Measurements from ENCODE around the gene PDLIM5.

The PDLIM5 gene

DNA sequence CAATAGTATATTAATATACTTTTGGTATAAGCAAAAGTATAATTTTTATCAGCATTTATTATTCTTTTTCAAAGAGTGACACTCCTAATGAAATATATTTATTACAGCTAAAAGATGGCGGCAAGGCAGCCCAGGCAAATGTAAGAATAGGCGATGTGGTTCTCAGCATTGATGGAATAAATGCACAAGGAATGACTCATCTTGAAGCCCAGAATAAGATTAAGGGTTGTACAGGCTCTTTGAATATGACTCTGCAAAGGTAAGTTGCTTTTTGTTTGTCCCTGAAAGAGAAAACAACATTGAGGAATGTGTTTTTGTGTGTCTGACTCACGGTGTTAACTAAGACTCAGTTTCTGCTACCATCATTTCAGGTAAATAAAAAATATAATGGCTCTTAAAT, 71.9 kb downstream of the PDLIM5 start:
- TF ChIP-seq RARB (CRISPR knock-in tag; IDR thresholded peaks at IDR 0.05) (no peak), SNAI2 (CRISPR knock-in tag; IDR thresholded peaks at IDR 0.05) (no peak), ZNF565 (CRISPR knock-in tag; conservative IDR thresholded peaks at IDR 0.05; ENCODE audit: low read depth) (no peak), ZFP3 (CRISPR knock-in tag; IDR thresholded peaks at IDR 0.05) (no peak), CREB5 (CRISPR knock-in tag; IDR thresholded peaks at IDR 0.05; ENCODE audit: low read depth) (no peak), GLIS3 (CRISPR knock-in tag; IDR thresholded peaks at IDR 0.05) (no peak), OSR1 (CRISPR knock-in tag; IDR thresholded peaks at IDR 0.05) (no peak), POU6F1 (CRISPR knock-in tag; IDR thresholded peaks at IDR 0.05; ENCODE audit: borderline replicate concordance, low read depth) (no peak)
- TF ChIP-seq, protein P1, sequence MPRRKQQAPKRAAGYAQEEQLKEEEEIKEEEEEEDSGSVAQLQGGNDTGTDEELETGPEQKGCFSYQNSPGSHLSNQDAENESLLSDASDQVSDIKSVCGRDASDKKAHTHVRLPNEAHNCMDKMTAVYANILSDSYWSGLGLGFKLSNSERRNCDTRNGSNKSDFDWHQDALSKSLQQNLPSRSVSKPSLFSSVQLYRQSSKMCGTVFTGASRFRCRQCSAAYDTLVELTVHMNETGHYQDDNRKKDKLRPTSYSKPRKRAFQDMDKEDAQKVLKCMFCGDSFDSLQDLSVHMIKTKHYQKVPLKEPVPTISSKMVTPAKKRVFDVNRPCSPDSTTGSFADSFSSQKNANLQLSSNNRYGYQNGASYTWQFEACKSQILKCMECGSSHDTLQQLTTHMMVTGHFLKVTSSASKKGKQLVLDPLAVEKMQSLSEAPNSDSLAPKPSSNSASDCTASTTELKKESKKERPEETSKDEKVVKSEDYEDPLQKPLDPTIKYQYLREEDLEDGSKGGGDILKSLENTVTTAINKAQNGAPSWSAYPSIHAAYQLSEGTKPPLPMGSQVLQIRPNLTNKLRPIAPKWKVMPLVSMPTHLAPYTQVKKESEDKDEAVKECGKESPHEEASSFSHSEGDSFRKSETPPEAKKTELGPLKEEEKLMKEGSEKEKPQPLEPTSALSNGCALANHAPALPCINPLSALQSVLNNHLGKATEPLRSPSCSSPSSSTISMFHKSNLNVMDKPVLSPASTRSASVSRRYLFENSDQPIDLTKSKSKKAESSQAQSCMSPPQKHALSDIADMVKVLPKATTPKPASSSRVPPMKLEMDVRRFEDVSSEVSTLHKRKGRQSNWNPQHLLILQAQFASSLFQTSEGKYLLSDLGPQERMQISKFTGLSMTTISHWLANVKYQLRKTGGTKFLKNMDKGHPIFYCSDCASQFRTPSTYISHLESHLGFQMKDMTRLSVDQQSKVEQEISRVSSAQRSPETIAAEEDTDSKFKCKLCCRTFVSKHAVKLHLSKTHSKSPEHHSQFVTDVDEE (CRISPR knock-in tag; IDR thresholded peaks at IDR 0.05): no peak
- ATAC-seq: peak; percentile 40; the same call in 1 of the 3 replicates

GRCh38 chr4:94525993-94526728, 74.4 kb downstream of the PDLIM5 start:
- peak; percentile 84 for ATAC-seq
- TF ChIP-seq TCF4 (CRISPR knock-in tag; IDR thresholded peaks at IDR 0.05; ENCODE audit: borderline replicate concordance): peak; percentile 81
- peak; percentile 51; the same call in 1 of the 2 replicates for TF ChIP-seq ISL1 (CRISPR knock-in tag; IDR thresholded peaks at IDR 0.05)
- TF ChIP-seq, protein P1 (CRISPR knock-in tag; IDR thresholded peaks at IDR 0.05): peak; percentile 54; the same call in 1 of the 2 replicates
- TF ChIP-seq, protein P2, sequence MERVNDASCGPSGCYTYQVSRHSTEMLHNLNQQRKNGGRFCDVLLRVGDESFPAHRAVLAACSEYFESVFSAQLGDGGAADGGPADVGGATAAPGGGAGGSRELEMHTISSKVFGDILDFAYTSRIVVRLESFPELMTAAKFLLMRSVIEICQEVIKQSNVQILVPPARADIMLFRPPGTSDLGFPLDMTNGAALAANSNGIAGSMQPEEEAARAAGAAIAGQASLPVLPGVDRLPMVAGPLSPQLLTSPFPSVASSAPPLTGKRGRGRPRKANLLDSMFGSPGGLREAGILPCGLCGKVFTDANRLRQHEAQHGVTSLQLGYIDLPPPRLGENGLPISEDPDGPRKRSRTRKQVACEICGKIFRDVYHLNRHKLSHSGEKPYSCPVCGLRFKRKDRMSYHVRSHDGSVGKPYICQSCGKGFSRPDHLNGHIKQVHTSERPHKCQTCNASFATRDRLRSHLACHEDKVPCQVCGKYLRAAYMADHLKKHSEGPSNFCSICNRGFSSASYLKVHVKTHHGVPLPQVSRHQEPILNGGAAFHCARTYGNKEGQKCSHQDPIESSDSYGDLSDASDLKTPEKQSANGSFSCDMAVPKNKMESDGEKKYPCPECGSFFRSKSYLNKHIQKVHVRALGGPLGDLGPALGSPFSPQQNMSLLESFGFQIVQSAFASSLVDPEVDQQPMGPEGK (CRISPR knock-in tag; IDR thresholded peaks at IDR 0.05; ENCODE audit: borderline replicate concordance): no peak

- no peak for ATAC-seq
- no peak for TF ChIP-seq TOX (CRISPR knock-in tag; IDR thresholded peaks at IDR 0.05; ENCODE audit: borderline replicate concordance)
- no peak for TF ChIP-seq ARNTL (CRISPR knock-in tag; IDR thresholded peaks at IDR 0.05; ENCODE audit: borderline replicate concordance, low read depth)
- TF ChIP-seq ISL1 (CRISPR knock-in tag; IDR thresholded peaks at IDR 0.05): no peak
- no peak for TF ChIP-seq CSDC2 (CRISPR knock-in tag; IDR thresholded peaks at IDR 0.05)
- TF ChIP-seq PPARA (CRISPR knock-in tag; IDR thresholded peaks at IDR 0.05; ENCODE audit: borderline replicate concordance): no peak
- TF ChIP-seq, protein P1 (CRISPR knock-in tag; IDR thresholded peaks at IDR 0.05): no peak
- TF ChIP-seq ZNF565 (CRISPR knock-in tag; conservative IDR thresholded peaks at IDR 0.05; ENCODE audit: low read depth): no peak
- no peak for TF ChIP-seq CSRNP3 (CRISPR knock-in tag; IDR thresholded peaks at IDR 0.05)
- TF ChIP-seq BACH2 (CRISPR knock-in tag; IDR thresholded peaks at IDR 0.05; ENCODE audit: borderline replicate concordance): no peak
- TF ChIP-seq TCF4 (CRISPR knock-in tag; IDR thresholded peaks at IDR 0.05; ENCODE audit: borderline replicate concordance): no peak
- TF ChIP-seq CREB5 (CRISPR knock-in tag; IDR thresholded peaks at IDR 0.05; ENCODE audit: low read depth): no peak
These were observed 76.0 kb downstream of the PDLIM5 start for GRCh38 chr4:94527556-94528233.

Measured in SK-N-SH treated with all-trans-retinoic acid at 6 μM for 48 hours (cell line).